SIG-M5 (cell line): ENCODE measurements around the gene ARL14EPL.

Experiments used
- DNase-seq: peaks from one replicate; lab custom pipeline; 2025; lab: John Stamatoyannopoulos, UW

Gene ARL14EPL

DNA sequence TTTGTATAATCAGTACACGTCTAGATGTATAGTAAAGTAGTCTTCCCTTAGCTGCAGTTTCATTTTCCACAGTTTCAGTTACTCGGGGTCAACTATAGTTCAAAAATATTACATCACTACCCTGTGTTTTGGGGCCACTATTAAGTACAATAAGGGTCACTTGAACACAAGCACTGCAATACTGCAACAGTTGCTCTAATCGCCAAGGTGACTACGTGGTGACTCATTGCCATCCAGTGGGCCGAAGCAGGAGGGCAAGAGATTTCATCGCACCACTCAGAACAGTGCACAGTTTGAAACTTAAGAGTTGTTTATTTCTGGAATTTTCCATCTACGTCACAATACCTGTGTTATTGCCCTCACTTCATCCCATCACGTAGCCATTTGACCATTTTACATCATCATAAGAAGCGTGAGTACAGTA is at the start of gene ARL14EPL:
Gene ARL14EPL (plus strand): TSS at position 379 of the 424 bp plus-strand sequence. CDS start 18,994 bp downstream, outside the sequence.
- peak; percentile 72 for DNase-seq

DNA sequence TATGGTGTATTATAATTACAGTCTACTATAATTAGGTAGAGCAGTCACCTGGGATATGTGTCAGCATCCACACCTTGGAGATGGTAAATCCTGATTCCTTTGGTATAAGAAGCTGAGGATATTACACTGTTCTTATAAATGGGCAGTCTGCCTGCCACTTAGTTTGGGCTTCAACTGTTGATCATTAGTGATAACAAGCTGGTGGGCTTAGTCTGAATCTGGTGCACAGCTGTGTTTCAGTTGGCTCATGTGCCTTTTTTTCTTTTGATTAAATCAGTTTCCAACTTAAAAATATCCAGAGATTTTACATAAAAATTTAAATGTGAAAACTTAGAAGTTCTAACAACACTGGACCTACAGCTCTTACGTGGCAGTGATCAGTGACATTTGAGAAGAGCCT is 48.8 kb upstream of the ARL14EPL start:
- no peak for DNase-seq

DNA sequence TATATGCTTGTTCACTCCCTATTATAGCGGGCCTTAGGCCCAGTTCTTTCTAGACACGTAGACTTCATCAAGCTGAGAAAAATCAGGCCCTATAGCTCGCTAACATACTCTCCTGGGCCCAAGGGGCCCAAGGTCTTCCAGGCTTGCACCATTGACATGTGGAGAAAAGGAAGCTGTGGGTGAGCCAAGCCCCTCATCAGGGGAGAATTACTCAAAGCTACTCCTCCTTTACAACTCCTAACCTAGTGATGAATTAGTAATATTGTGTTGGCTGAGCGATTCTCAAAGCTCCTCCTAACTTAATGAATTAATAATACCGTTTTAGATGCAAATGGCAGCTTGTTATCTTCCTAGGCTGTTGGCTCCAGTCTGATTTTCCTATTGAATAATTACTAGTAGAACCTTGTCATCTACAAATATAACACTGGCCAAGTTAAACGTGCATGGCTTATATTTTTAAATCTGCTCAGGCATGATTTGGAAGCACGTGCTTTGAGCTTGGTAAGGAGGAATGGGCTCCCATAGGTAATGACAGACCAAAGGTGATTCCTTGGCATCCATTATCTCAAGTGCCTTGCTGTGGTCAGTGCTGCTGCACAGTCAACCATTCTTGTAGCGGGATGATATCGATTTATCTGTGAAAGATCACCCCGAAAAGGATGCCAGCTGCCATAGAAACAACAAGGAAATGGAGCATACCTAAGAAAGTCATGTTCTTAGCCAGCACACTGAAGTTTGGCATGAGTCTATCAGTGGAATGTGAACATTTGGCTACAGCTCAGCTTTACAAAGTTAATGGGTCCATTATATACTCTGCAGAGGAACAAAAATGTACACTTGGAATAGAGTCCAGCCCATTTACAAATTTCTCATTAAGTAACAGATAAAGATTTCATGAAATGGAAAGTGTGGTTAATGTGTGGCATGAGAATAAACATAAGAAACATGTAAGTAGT is 46.2 kb upstream of the ARL14EPL start:
- no peak for DNase-seq

DNA sequence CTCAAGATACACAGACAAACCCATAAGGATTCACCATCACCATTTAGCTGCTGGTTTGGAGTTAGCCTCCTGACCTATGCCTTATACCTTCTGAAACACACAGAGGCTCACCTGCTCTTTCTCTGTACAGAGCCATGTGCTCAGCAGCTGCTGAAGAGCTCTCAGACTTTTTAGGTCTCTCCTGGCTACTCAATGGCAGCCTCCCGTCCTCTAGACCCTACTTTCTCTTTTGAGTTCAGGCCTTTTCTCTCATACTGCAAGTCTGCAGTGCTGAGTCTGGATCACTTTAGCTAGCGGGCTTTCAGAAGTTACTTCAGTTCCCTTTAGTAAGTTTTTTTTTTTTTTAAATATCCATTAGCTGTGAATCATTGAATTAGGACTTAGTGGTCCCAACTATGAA is 44.3 kb upstream of the ARL14EPL start:
- DNase-seq, result no peak

DNA sequence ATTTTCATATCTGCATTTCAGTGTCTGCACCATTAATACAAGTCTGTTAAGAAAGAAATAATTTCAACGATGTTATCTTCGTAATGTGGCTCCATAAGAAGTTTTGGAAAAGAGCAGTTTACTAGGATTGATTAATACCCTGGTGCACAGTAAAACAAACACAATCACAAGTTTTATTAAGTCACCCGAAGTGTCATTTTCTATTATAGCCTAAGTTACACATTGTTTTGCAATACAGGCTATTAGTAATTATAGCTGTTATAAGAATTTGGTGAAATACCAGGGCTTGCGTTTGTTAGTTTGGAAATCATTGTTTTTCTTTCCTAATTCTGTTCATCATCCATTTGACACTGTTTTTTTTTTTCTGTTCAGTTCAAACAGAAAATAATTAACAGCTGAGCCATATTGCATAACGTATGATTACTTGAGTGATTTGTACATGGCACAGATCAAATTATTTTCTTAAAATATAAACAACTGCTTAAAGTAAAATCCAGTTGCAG is 39.4 kb upstream of the ARL14EPL start:
- DNase-seq, result no peak

DNA sequence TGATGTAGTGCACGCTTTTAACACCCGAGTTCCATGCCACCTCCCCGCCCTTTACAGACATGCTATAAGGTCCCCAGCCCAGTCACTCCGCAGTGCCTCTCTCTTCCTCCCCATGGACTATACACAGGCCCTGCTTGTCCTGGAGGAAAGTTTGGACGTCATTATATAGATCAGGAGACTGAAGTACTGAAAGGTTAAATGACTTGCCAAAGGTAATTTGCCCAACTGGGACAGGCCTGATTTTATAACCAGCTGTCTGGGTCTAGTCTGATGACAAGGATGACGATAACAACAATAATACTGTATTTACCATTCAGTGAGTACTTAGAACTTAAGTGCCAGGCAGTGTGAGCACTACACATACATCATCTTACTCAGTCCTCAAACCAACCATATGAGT is 36.9 kb upstream of the ARL14EPL start:
- no peak for DNase-seq

DNA sequence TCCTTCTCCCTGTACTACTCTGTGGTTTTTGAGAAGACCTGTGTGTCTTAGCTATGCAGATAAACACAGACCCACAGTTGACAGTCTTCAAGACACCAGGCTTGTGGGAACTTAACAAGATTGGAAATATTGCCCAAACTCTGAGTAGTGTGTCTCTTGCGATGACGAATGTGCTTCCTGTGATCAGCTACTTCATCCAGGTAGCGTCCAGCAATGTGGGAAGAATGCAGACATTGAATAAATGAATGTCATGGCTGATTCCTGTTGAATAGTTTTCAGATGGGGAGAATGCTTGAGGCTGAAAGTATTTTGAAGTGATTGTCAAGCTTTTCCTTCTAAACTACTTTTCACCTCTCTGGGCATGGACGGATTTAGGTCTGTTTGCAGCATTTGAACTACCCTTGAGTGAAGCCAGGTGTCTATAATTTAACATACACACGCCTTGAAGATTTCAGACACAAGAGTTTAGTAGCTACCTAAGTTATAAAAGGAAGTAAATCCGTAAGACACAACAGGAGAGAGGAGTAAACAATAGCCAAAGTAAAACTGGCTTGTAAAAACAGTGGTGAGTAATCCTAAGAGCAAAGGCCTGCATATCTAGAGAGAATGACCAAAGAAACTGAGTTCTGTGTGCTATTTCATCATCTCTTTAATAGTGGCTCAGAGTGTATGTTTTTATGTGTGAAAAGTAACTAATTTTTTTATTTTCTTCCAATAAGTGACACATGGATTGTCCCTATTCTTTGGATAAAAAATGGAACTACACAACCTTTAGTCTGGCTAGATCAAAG is 30.0 kb upstream of the ARL14EPL start:
- DNase-seq, result no peak

DNA sequence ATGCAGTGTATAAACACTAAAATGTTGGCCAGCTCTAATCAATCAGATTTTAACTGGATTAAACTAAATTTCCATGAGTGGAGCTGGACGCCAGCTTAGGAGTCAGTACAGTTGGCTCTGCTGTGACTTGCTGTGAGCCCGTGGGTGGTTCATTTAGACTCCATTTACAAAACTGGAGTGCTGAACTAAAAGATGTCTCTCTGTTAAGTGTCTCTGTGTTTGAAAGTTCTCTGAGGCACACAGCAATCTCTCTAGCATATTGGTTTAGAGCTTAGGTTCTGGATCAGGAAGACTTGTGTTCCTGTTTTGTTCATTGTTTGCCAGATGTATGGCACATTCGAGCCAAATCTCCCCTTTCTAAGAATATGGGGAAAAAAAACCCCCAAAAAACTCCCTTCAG is 28.0 kb upstream of the ARL14EPL start:
- no peak for DNase-seq

DNA sequence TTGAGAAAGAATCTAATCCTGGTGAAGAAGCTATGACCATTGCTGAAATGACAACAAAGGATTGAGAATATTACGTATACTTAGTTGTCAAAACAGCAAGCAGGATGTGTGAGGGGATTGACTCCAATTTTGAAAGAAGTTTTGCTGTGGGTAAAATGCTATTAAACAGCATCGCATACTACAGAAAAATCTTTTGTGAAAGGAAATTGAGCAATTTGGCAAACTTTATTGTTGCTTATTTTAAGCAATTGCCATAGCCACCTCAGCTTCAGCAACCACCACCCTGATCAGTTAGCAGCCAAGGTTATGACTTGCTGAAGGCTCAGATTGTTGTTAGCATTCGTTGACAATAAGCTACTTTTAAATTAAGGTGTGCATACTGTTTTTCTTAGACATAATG is 22.5 kb upstream of the ARL14EPL start:
- DNase-seq, result no peak

DNA sequence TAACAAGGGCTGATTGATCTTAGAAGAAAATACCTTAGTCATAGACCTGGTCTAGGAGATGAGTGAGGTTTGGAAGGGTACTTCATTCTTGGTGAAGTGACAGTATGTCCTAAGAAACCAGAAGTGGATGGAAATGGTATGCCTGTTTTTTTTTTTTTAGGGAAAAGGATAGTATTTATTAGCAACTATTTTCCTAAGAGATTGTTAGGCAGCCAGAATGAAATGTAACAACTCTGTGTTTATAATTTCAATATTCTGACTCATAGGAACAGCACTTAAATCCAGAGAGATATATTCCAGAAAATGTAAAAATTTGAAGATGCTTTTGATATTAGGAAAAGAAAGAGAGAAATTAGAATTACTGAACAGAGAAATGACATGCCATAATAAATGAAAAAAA is 21.2 kb upstream of the ARL14EPL start:
- no peak for DNase-seq

DNA sequence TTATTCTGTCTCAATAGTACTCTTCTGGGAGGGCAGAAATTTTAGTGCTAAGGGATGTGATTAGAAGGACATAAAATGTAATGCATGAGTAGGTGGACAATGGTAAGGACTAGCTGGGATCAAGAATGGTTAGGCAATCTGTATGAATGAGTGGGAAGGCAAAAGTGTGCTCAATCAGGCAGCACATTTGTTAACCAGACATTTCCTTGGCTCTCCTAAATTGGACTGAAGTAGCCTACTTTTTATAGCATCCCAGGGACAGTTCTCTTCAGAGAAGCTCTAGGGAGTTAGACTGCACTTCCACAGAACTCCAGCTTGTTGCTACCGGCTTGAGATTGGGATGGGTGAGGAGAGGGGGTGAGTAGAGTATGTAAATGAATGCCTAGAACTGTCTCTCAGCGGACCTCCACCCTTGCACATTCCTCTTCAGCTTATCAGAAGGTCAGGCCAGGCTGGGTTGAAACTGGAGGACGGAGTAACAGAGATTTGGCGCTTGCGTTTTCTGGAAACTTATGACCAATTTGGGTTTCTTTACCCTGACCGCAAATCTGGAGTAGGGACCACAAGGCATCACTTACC is 19.0 kb upstream of the ARL14EPL start:
- no peak for DNase-seq

DNA sequence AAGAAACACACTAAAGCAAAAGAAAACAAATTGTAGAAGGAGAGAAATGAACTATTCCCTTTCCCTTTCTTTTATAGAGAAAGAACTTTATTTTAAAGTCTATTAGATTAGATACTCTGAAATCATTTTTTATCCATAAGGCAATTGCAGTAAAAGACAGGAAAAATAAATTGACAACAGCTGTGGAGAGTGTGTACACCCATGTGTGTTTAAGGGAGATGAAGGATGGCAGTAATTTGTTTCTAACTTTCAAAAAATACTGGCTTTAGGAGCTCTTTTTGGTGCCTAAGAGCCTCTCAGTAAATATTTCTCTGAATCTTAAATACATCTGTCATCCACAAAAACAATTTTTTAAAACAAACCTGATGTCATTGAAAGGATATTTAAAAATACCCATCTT is 18.3 kb upstream of the ARL14EPL start:
- DNase-seq, result no peak

DNA sequence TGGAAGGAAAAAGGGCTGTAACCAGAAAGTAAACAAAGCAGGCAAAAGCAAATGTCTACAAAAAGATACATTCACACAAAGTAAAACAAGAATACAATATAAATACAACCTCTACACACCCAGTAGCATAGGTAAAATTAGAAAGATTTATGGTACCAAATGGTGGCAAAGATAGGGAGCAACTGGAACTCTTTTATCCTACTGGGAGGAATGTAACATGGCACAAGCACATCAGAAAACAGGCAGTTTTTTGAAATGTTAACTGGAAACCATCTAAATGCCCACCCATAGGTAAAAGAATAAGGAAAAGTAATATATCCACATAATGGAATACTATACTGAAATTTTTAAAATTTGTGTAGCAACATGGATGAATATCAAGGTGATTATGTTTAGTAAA is 8.7 kb upstream of the ARL14EPL start:
- no peak for DNase-seq

DNA sequence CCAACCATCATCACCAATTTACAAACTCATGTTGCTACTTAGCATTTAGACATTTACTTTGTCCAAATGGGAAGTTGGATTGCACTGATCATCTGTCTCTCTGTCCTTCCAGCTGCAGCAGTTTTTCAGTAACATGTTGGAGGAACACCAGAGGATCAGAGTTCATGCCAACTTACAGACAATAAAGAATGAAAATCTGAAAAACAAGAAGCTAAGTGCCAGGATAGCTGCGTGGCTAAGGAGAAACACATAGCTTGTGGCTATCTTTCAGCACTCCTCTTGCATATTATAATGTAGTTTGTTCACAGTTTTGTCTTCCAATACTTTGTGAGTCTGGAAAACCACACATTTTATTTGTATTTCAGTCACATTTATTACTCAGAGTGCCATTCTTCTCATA is 6.4 kb upstream of the ARL14EPL start:
- no peak for DNase-seq

DNA sequence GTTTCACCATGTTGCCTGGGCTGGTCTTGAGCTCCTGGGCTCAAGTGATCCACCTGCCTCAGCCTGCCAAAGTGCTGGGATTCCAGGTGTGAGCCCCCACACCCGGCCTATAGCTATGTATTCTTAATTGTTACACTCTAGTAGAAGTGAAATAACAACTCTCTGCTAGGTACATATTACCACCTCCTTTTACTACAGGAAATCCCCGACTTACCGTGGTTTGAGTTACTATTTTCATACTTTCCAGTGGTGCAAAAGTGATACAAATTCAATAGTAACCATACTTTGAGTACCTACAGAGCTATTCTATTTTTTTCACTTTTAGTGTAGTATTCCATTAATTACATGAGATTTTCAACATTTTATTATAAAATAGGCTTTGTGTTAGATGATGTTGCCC is 719 bp downstream of the ARL14EPL start:
- DNase-seq, result no peak

DNA sequence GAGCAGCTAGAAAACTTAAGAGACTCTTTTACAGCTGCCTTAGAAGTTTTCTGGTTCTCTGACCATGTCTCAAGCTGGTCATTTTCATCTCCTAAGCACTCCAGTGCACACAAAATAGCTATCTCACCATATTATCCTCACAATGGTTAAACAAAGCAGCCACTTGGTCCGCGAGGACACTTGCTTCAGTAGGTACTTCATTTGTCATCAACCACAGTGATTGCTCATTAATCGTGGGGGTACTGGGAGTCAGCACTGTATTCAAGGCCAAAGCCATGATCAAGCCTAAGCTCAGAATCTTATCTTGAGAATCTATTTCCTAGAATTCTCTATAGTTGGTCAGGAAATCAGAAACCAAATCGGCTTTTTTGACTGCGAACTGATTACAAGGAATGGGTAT is 2.9 kb downstream of the ARL14EPL start:
- no peak for DNase-seq

DNA sequence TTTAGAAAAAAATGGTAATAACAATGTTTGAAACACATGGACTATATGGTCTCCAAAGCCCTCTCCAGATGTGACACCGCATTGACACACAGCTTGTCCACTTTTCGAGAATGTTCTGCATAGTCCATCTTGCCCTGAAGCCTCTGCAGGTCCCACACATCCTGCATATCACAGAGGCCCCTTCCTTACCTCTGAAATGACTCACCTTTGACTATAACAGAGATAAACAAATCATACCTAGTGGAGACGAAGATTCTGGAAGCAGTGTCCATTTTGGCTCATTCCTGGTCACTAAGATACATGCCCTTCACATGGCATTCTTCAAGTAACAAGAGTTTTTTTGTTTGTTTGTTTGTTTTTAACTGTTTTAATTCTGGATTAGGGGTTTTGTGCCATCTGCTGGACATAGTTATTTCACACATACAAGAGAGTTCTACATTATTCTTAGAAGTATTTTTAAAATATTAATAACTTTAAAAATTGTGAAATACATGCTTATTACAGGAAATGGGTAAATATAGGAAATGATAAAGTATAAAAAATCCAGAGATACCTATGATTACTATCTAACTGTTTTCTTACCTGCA is 5.1 kb downstream of the ARL14EPL start:
- no peak for DNase-seq

DNA sequence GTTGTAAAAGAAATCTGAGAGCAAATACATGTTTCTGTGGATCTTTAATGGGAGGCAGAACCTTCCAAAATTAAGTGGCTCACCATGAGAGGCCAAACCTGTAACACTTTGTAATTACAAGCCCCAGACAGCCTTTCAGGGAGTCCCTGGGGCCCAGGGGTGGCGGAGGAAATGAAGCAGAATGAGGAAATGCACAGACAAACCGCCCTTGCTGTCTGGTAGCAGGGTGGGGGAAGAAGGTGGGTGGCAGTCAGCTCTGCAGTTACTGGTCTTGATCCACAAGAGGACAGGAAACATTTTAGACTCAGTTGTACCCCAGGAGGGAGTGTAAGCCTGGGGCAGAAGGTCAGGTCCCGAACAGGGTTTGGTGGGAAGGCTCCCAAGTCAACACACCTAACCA is 6.5 kb downstream of the ARL14EPL start:
- DNase-seq, result no peak

DNA sequence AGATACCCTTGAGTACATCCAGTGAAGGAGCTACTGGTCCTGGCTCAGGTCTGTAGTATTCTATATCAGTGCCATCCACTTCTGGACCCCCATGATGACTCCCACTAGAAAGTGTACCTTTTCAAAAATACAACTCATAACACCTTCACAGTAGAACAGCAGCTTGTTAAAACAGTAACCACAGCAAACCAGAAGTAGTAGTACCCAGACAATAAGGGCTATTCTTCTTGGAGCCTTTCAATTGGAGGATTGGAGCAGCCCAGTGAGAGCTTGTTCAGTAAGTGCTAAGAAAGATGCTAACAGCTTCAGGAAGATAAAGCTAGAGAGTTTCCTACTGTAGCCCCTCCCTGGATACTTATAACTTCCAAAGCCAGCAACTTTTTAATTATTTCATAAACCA is 10.1 kb downstream of the ARL14EPL start:
- DNase-seq, result no peak

DNA sequence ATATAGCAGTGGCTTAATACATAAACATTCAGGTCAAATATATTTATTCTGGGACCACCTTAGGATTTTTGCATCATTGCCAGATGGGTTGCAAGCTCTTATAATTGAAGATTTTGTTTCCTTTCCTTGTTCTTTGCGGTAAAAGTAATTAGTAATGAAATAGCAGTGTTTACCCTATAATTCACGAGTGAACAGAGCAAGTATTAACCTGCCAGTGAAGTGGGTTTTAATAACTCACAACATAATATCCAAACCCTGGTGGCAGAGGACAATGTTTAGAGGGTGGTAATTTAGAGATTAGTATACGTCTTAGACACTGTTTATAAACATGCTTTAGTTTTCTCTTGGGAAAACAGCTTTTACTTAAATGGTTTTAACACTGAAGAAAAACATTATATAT is 11.8 kb downstream of the ARL14EPL start:
- DNase-seq, result no peak

DNA sequence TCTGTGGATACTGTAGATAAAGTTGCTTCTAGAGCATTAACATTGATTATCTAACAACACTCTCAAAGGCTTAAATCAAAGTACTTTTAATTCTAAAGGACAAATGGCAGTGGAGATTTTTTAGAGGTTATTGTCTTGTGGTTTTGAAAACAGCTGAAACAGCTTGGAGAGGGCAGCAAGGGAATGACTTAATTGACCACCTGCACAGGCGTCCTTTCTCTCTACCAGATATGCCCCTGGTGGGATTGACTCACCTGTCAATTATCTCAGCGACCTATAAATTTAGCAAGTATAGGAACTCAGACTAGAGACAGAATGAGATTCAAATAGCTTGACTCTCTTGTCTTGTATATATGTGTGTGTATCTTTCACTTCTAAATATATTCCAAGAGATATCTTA is 13.5 kb downstream of the ARL14EPL start:
- DNase-seq, result no peak

DNA sequence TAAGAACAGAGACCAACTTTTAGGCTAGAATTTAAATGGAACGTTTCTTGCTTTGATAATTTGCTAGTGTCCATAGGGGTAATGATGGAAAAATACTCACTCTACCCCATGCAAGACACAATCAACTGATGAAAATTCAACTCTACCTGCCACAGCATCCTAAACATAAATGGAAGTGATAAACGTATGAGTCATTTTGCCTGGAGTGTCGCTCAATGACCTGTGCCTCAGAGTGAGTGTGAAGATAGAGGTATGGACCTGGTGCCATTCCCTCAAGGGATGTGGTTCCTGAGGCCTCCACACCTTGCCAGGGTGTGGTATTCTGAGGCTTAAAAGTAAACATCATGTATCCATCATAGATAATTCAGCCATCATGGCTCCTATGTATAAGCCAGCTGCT is 14.0 kb downstream of the ARL14EPL start:
- DNase-seq, result no peak
